IMR-90 (cell line): Measurements from ENCODE around the gene PLB1. TPM values are rescaled to one million over a fixed set of nuclear protein-coding genes. Genes with fewer than 3 reads are reported as not detected.

Source experiments
- ATAC-seq: fragments of 200-7000 bp; cut with Tn5 transposase; 2 replicates; pipeline ENCODE4 v1.9.1; 2020; ENCODE audit warnings: low read depth, mild to moderate bottlenecking, moderate library complexity
- BruUV-seq: library from RNA; stranded (reverse); fragments of 400-500 nt; replicated peaks from 2 replicates; lab custom pipeline; 2021; lab: Mats Ljungman, UMichigan
- CTCF ChIA-PET: fragments of 300-600 bp; formaldehyde crosslinking; extraction: SDS; loops from one replicate; lab custom pipeline; 2021; ENCODE audit warnings: antibody characterized with exemption; lab: Yijun Ruan, JAX
- POLR2A ChIA-PET: fragments of 300-600 bp; sonication (Branson Sonifier 250); formaldehyde crosslinking; loops from one replicate; lab custom pipeline; 2022; ENCODE audit warnings: antibody characterized with exemption; ENCODE audit not compliant: unreplicated experiment; lab: Charles Lee
- DNase-seq: peaks from one replicate; pipeline ENCODE4 v3.0.0; 2013
- H2AFZ ChIP-seq: replicated peaks from 2 replicates; pipeline ENCODE3; 2013; ENCODE audit warnings: low read length, mild to moderate bottlenecking; ENCODE audit not compliant: poor library complexity
- H2AK5ac ChIP-seq: 2 replicates; pipeline ENCODE4 v1.6.1; 2013; ENCODE audit warnings: low read depth, low read length, inconsistent platforms
- H2AK9ac ChIP-seq: replicated peaks from 2 replicates; pipeline ENCODE3; 2013; ENCODE audit warnings: mild to moderate bottlenecking, low read depth, low read length, moderate library complexity; ENCODE audit not compliant: poor library complexity
- H2BK120ac ChIP-seq: 2 replicates; pipeline ENCODE4 v1.6.1; 2013; ENCODE audit warnings: low read depth, low read length, inconsistent platforms
- H2BK15ac ChIP-seq: 3 replicates; pipeline ENCODE4 v1.6.1; 2013; ENCODE audit warnings: low read depth, low read length, inconsistent platforms
- H2BK20ac ChIP-seq: 2 replicates; pipeline ENCODE4 v1.6.1; 2013; ENCODE audit warnings: low read depth, mild to moderate bottlenecking, inconsistent platforms, low read length, moderate library complexity
- H2BK5ac ChIP-seq: 2 replicates; pipeline ENCODE4 v1.6.1; 2013; ENCODE audit warnings: mild to moderate bottlenecking, low read depth, low read length, inconsistent platforms; ENCODE audit not compliant: poor library complexity, severe bottlenecking
- H3K14ac ChIP-seq: replicated peaks from 2 replicates; pipeline ENCODE4 v1.6.1; 2013; ENCODE audit warnings: low read depth, low read length, inconsistent platforms
- H3K18ac ChIP-seq: 2 replicates; pipeline ENCODE4 v1.6.1; 2013; ENCODE audit warnings: low read depth, low read length, control low read depth
- H3K23ac ChIP-seq: 2 replicates; pipeline ENCODE4 v1.6.1; 2013; ENCODE audit warnings: low read depth, low read length, inconsistent platforms
- H3K27ac ChIP-seq: 2 replicates; pipeline ENCODE4 v1.5.1; 2013; ENCODE audit warnings: mild to moderate bottlenecking, control low read depth, low read length; ENCODE audit not compliant: insufficient read depth
- H3K27me3 ChIP-seq: 2 replicates; pipeline ENCODE4 v1.6.1; 2013; ENCODE audit warnings: low read length; ENCODE audit not compliant: control insufficient read depth, insufficient read depth
- H3K36me3 ChIP-seq: 2 replicates; pipeline ENCODE4 v1.6.1; 2013; ENCODE audit warnings: low read length, mixed read lengths; ENCODE audit not compliant: control insufficient read depth, insufficient read depth
- H3K4ac ChIP-seq: 2 replicates; pipeline ENCODE4 v1.6.1; 2013; ENCODE audit warnings: low read depth, low read length, inconsistent platforms
- H3K4me1 ChIP-seq: 2 replicates; pipeline ENCODE4 v1.6.1; 2013; ENCODE audit warnings: low read length, mixed read lengths; ENCODE audit not compliant: control insufficient read depth, insufficient read depth
- H3K4me2 ChIP-seq: 2 replicates; pipeline ENCODE4 v1.6.1; 2013; ENCODE audit warnings: low read depth, mild to moderate bottlenecking, control low read depth, low read length, moderate library complexity
- H3K4me3 ChIP-seq: 2 replicates; pipeline ENCODE4 v1.5.1; 2013; ENCODE audit warnings: low read depth, mild to moderate bottlenecking, control low read depth, low read length, moderate library complexity; ENCODE audit not compliant: insufficient read depth
- H3K56ac ChIP-seq: 2 replicates; pipeline ENCODE4 v1.6.1; 2013; ENCODE audit warnings: low read length, inconsistent platforms; ENCODE audit not compliant: insufficient read depth; ENCODE audit errors: extremely low read depth
- H3K79me1 ChIP-seq, 2 experiments: 2 replicates each; pipeline ENCODE4 v1.6.1; 2013; ENCODE audit warnings: low read length in 2 of 2, inconsistent platforms in 1 of 2, low read depth in 1 of 2
- H3K9ac ChIP-seq: 2 replicates; pipeline ENCODE4 v1.6.1; 2013; ENCODE audit warnings: low read depth, low read length, control low read depth
- H3K9me1 ChIP-seq: 2 replicates; pipeline ENCODE4 v1.6.1; 2013; ENCODE audit warnings: low read length, inconsistent platforms; ENCODE audit not compliant: insufficient read depth
- H3K9me3 ChIP-seq: 2 replicates; pipeline ENCODE4 v1.6.1; 2013; ENCODE audit warnings: low read length; ENCODE audit not compliant: control insufficient read depth, insufficient read depth
- H4K20me1 ChIP-seq: 2 replicates; pipeline ENCODE4 v1.6.1; 2013; ENCODE audit warnings: low read length, inconsistent platforms; ENCODE audit not compliant: insufficient read depth
- H4K5ac ChIP-seq: 2 replicates; pipeline ENCODE4 v1.6.1; 2013; ENCODE audit warnings: mild to moderate bottlenecking, low read depth, low read length, control low read depth
- H4K8ac ChIP-seq, 2 experiments: 2 replicates each; pipeline ENCODE4 v1.6.1; 2013; ENCODE audit warnings: low read depth in 2 of 2, low read length in 2 of 2, control low read depth in 1 of 2, inconsistent platforms in 1 of 2
- H4K91ac ChIP-seq: 2 replicates; pipeline ENCODE4 v1.6.1; 2013; ENCODE audit warnings: low read depth, low read length, inconsistent platforms; ENCODE audit not compliant: insufficient read depth
- BHLHE40 ChIP-seq: fragments of 150-350 bp; IDR thresholded peaks from 2 replicates; pipeline ENCODE4 v1.6.1; 2016; ENCODE audit warnings: mild to moderate bottlenecking, low read depth, low read length
- CEBPB ChIP-seq: IDR thresholded peaks from 2 replicates; pipeline ENCODE4 v1.6.1; 2012; ENCODE audit warnings: low read depth, low read length, improper control_type of control experiment
- CHD1 ChIP-seq: IDR thresholded peaks from 2 replicates; pipeline ENCODE4 v1.6.1; 2012; ENCODE audit warnings: low read depth, low read length, improper control_type of control experiment
- FOS ChIP-seq: fragments of 150-350 bp; IDR thresholded peaks from 2 replicates; pipeline ENCODE4 v1.6.1; 2016; ENCODE audit warnings: low read depth, low read length
- POLR2A ChIP-seq: IDR thresholded peaks from 2 replicates; pipeline ENCODE4 v1.6.1; 2012; ENCODE audit warnings: mild to moderate bottlenecking, low read depth, low read length
- RAD21 ChIP-seq: IDR thresholded peaks from 2 replicates; pipeline ENCODE4 v1.6.1; 2012; ENCODE audit warnings: low read length, improper control_type of control experiment
- RCOR1 ChIP-seq: IDR thresholded peaks from 2 replicates; pipeline ENCODE4 v1.6.1; 2012; ENCODE audit warnings: mild to moderate bottlenecking, low read length, improper control_type of control experiment; ENCODE audit not compliant: insufficient replicate concordance
- RFX5 ChIP-seq: IDR thresholded peaks from 2 replicates; pipeline ENCODE4 v1.8.0; 2012; ENCODE audit warnings: low read depth, mild to moderate bottlenecking, low read length, moderate library complexity
- WGBS, 2 experiments: methylation state at CpG; one replicate each; pipeline versions ENCODE4 v1.1.5 to v1.1.7; 2013; ENCODE audit warnings: missing lambda C conversion rate in 2 of 2; ENCODE audit not compliant: insufficient read length in 1 of 2; ENCODE audit errors: extremely low coverage in 2 of 2; 5-methylcytosine and 5-hydroxymethylcytosine counted together
- dilution Hi-C: fragments of 300-500 bp; cut with HindIII; formaldehyde crosslinking; loops from one replicate; pipeline ENCODE4 v1.14.3; 2018; ENCODE audit warnings: low sequenced_read_pairs; ENCODE audit not compliant: unreplicated experiment
- in situ Hi-C: fragments of 300-500 bp; cut with MboI; formaldehyde crosslinking; loops from 3 replicates; pipeline ENCODE4 v1.14.3; 2019; ENCODE audit warnings: low sequenced_read_pairs, inconsistent platforms, mixed read lengths
- intact Hi-C: fragments of 100-400 bp; cut with micrococcal nuclease; formaldehyde crosslinking; loops from 2 replicates; pipeline ENCODE4 v1.10.0; 2022
- polyA plus RNA-seq, 3 experiments: library from polyadenylated mRNA; depleted of rRNA; stranded (reverse); fragments of >200 nt; gene quantifications; 2 replicates each; pipeline ENCODE4 v1.2.3, GENCODE V29; 2012; ENCODE audit warnings: low replicate concordance in 1 of 3
- total RNA-seq: library from RNA; depleted of rRNA; stranded (reverse); fragments of >200 nt; gene quantifications from 2 replicates; pipeline ENCODE4 v1.2.3, GENCODE V29; 2012

The PLB1 gene
- total and polyA plus RNA-seq, 2 of the 4 experiments (the other 2 are of a cell fraction), result 0.74 to 0.90 TPM

DNA sequence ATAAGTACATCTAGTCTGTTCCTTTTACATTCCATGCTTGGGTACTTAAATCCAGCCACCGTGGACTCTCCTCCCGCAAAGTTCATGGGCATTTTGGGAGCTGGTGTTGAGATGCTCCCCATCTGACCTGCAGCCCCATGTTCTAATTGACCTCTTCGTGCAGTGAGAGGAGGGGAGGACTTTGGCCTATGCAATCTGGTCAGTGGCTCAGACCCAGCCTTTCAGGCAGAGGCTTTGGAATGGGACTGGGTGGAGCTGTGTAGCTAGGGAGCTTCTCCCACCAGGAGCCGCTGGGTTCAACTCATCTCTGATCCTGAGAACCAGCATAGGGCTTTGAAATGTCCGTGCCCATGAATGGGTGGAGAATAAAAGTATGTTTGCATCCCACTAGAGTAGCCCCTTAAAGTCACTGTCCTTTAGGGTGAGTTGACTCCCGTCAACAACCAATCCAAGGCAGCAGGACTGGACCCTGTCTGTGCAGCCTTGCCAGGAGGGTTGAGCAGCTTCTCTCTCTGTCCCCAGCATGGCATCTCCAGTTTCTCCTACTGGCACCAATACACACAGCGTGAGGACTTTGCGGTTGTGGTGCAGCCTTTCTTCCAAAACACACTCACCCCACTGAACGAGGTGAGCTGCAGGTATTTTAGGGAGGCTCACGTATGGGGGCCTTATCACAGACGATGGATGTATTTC lies 135.8 kb downstream of the PLB1 start:
- 80% methylated on average over 1 of the region's 11 CpGs; no CpG with 5 or more reads in 1 of the 2 experiments for WGBS, 2 experiments
- Histone ChIP-seq H4K5ac (no peak overlapping the region), H2AK9ac (no peak overlapping the region), H3K56ac (no peak overlapping the region), H4K91ac (no peak overlapping the region), H2BK15ac (no peak overlapping the region), H3K79me1 (no peaks in the 10 kb centered on the region), H3K4me3 (no peak overlapping the region), H2BK20ac (no peak overlapping the region), H3K9me3 (no peaks in the 10 kb centered on the region), H3K23ac (no peak overlapping the region), H3K27ac (no peak overlapping the region), H3K36me3 (no peaks in the 10 kb centered on the region), H3K9me1 (peaks cover 23% of the 10 kb centered on the region), H2BK120ac (no peak overlapping the region), H4K20me1 (no peaks in the 10 kb centered on the region), H3K27me3 (no peaks in the 10 kb centered on the region), H2BK5ac (no peak overlapping the region), H3K18ac (no peak overlapping the region), H3K4me2 (no peak overlapping the region), H3K14ac (no peak overlapping the region), H4K8ac (no peak overlapping the region), H3K9ac (no peak overlapping the region), H2AK5ac (no peak overlapping the region), H3K4me1 (peaks cover 19% of the 10 kb centered on the region), H2AFZ (no peak overlapping the region), H3K4ac (no peak overlapping the region)
- BruUV-seq, result no TSS peak
- TF ChIP-seq CEBPB (no peak), CHD1 (no peak), BHLHE40 (no peak), RAD21 (no peak), RFX5 (no peak), FOS (no peak), RCOR1 (no peak), POLR2A (no peak)
- CTCF ChIA-PET, result no interaction called here
- intact Hi-C loops, result no loop called here
- dilution Hi-C loops, result no loop called here
- DNase-seq (no peak), ATAC-seq (no peak)
- in situ Hi-C loops, result no loop called here
- POLR2A ChIA-PET, result no interaction called here
